D341Med (cell line): ENCODE measurements around the gene TSPAN18.

Experiments
- DNase-seq: peaks from one replicate; pipeline ENCODE4 v3.0.0; 2012; ENCODE audit warnings: low spot score

Gene TSPAN18

GRCh38 chr11:44957776-44958564 lies 231.2 kb downstream of the TSPAN18 start:
- DNase-seq = no peak

GRCh38 chr11:44959064-44959463 lies 232.3 kb downstream of the TSPAN18 start:
- DNase-seq = no peak

DNA sequence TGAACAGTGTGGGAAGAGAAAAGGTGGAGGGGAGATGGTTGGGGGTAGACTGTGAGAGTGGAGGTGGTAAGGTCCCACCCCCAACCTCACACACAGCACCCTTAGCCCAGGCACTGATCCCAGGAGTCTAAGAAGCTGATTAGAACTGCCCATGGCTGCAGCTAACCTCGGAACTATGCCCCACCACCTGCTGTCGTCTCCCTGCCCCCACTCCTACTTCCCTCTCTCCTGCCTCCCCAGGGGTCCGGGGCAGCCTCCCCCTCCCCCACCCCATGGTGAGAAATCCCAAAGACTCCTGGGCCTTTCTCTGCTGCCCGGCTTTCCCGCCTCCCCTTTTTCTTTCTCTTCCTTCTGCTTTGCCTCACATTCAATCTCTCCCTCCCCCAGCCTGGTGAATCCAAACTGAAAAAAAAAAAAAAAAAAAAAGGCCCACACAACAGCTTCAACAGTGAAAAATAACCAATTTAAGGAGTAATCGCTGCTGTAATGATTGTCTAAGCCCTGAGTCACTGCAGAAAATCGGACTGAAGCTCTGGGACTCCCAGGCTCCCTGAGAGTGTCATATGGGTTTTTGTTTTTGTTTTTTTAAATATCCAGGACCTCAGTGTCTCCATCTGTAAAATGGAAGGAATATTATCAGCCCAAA lies 233.6 kb downstream of the TSPAN18 start:
- DNase-seq = no peak

- no peak for DNase-seq
These were observed 235.7 kb downstream of the TSPAN18 start for GRCh38 chr11:44962464-44962863.

GRCh38 chr11:44963136-44963535 lies 236.4 kb downstream of the TSPAN18 start:
- DNase-seq = peak; percentile 69

GRCh38 chr11:44963948-44964347 lies 237.2 kb downstream of the TSPAN18 start:
- DNase-seq = no peak

DNA sequence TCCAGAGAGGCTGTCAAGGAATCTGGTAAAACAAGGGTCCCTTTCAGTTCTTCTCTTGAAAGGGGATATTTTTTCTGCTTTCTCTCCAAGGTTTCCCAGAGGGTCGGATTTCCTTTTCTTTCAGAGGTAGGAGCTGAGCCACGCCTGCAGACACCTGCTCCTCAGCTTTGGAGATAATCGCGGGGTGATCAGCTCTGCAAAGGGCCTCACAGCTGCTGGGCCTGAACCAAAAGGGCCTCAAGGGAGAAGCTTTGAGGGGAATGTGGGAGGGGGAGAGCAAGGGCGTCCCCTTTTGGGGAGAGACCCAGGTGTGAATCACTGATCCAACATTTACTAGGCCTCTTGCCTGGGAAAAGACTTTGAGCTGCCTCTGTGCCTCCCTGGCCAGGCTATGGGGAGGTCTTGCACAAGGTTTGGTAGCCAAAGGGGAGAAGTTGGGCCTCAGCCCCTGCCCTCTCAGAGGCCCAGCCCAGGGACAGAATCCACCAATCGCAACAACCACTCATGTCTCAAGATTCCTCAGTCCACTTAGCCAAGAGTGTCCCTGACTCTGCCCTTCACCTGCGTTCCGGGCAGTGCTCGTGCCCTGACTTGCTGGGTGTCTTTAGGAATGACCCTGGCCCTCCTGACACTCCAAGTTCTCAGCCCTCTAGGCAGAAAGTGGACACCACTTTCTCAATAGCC lies 237.9 kb downstream of the TSPAN18 start:
- peak; percentile 68 for DNase-seq

GRCh38 chr11:44966694-44967093 lies 239.9 kb downstream of the TSPAN18 start:
- DNase-seq = no peak

GRCh38 chr11:44967930-44968496 lies 241.3 kb downstream of the TSPAN18 start:
- no peak for DNase-seq

GRCh38 chr11:44968510-44968909 lies 241.7 kb downstream of the TSPAN18 start:
- no peak for DNase-seq

DNA sequence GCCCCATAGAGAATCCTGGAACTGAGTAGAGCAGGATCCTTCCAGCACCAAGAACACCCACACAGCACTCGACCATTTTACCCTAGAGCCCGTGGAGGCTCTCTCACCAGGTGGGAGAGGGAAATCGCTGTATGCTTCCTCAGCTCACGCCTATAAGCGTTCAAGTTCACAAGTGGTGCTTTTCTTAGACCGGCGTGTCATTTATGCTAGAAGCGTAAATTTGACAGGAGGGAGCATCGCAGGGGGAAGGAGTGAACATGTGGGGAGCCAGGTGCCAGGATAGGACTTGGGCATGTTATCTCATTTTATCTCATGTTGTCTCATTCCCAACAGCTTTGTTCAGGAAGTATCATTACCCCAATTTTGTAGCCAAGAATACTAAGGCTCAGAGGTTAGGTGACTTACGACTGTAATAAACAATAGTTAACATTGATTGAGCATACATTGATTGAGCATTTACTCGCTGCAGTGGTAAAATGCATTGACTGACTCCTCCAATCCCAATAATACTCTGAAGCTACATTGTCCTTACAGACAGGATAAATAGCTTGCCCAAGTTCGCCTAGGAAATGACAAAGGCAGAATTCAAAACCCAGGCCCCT lies 243.0 kb downstream of the TSPAN18 start:
- no peak for DNase-seq

DNA sequence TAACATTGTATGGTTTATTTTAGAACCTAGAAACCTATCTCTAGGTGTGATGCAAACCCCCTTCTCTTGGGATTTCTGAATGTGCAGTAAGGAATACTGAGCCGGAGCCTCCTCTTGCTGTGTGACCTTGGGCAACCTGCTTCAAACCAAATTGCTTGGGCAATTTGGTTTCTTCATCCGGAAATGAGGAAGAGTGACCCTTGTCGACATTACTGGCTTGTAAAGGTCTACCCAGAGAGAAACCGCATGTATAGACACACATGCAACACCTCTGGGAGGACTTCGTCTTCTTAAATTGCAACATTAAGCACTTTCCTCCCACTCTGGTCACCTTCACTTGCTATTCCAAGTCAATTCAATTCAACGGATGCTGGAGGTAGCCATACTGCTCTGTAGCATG lies 243.5 kb downstream of the TSPAN18 start:
- no peak for DNase-seq

- no peak for DNase-seq
These were observed 244.4 kb downstream of the TSPAN18 start for GRCh38 chr11:44971185-44971584.

- DNase-seq = no peak
These were observed 246.1 kb downstream of the TSPAN18 start for GRCh38 chr11:44972746-44973435.

DNA sequence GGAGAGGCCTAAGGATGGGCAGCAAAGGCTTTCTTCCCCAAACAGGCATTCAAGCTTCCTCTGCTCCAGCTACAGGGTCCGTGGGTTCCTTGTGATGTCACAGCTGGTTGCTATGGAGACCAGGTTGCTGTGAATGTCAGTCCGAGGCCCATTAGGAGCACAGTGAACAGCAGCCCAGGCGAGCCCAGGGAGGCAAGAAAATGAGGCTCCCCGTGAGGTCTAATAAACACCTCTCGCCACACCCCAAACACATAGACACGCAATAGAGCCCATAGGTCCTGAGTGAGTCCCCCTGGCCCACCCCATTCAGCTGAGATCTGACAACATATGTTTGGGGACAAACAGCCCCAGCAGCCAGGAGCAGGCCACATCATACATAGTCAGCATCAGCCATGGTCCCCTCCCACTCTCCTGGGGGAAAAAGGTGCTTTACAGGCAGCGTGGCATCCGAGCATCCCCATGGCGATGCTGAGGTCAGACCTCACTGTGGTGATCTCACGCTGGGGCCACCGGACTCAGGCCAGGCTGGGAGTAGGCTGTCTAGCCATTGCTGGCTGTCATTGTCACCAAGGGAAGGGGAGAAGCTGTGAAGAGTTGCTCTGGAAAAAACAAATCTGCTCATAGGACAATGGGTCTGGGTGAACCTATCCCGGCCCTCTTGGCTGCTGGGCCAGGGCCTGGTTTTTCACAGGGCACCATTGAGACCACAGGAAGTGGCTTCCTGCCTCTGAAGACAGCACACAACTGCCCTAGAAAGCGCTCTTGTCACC lies 247.1 kb downstream of the TSPAN18 start:
- no peak for DNase-seq

DNA sequence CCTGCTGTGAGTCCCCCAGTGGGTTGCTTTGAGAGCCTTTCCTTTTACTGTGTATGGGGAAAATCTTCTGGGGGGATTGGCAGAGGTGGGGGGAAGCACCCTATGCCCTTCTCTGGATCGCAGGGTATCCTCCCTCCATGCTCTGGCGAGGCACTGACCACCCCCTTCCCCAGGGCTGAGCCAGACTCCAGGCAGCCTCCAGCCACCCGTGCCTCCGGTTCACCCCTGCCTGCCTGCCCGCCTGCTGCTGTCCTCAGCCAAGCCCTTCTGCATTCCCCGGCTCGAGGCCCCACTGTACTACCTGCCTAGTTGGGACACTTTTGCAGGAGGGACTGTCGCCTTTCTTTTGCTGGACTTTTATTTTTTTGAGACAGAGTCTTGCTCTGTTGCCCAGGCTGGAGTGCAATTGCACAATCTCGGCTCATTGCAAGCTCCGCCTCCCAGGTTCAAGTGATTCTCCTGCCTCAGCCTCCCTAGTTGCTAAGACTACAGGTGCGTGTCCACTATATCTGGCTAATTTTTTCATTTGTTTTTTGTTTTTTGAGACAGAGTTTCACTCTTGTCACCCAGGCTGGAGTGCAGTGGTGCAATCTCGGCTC lies 247.7 kb downstream of the TSPAN18 start:
- DNase-seq = no peak

DNA sequence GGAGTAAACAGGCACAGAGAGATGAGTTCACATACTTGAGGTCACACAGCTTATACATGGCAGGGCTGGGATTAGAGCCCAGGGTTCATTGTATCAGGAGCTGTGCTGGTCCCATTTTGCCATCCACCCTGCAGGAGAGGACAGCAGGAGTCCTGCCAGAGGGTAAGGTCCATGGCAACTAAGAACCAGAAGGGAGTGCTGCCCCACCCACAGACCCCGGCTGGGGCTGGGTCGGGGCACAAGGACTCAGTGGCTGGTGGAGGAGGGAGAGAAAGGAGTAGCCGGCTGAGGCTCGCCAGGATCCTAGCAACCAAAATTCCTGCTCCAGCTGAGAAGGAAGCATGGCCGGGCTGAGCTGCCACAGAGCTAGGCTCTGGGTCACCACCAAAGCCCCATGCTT lies 249.8 kb downstream of the TSPAN18 start:
- DNase-seq = no peak

GRCh38 chr11:44977493-44977984 lies 250.8 kb downstream of the TSPAN18 start:
- DNase-seq = peak; percentile 55

GRCh38 chr11:44978274-44978960 lies 251.7 kb downstream of the TSPAN18 start:
- no peak for DNase-seq

DNA sequence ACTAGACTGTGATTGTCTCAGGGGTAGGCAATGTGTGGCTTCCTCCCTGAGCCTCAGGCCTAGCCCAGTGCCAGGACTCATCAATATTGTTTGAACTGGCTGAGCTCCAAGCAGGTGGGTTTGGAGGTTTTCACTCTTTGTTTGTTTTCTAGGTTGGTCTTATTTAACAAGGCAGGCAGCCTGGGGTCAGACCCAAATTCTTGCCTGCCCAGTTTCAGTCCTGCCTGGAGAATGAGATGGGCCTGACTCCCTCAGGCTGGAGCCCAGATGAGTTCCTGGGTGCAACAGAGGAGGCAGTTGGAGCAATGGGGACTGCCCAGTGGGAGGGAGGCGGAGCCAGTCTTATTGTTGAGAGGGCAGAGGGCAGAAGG lies 252.2 kb downstream of the TSPAN18 start:
- DNase-seq = no peak
